Neural progenitor cell (in vitro differentiated cells): Measurements from ENCODE around the gene COL6A5. TPM values are rescaled to one million over a fixed set of nuclear protein-coding genes. Genes with fewer than 3 reads are reported as not detected.

Experiments
- DNase-seq: peaks from one replicate; pipeline ENCODE4 v3.0.0-alpha.2; 2016; ENCODE audit warnings: low spot score
- H2AFZ ChIP-seq: fragments of 200-600 bp; sonication (generic); replicated peaks from 2 replicates; pipeline ENCODE4 v1.6.1; 2016; ENCODE audit warnings: antibody characterized with exemption
- H3F3A ChIP-seq: fragments of 200-600 bp; sonication (generic); 2 replicates; pipeline ENCODE4 v1.6.1; 2016; ENCODE audit warnings: antibody characterized with exemption, low read depth
- H3K27ac ChIP-seq: fragments of 200-600 bp; sonication (generic); 2 replicates; pipeline ENCODE4 v1.5.1; 2016; ENCODE audit warnings: mild to moderate bottlenecking
- H3K27me3 ChIP-seq: fragments of 200-600 bp; sonication (generic); 2 replicates; pipeline ENCODE4 v1.6.1; 2016; ENCODE audit warnings: mild to moderate bottlenecking, moderate library complexity
- H3K36me3 ChIP-seq: fragments of 200-600 bp; sonication (generic); 2 replicates; pipeline ENCODE4 v1.5.1; 2016
- H3K4me1 ChIP-seq: fragments of 200-600 bp; sonication (generic); 2 replicates; pipeline ENCODE4 v1.6.1; 2016; ENCODE audit warnings: mixed run types
- H3K4me2 ChIP-seq: fragments of 200-600 bp; sonication (generic); 2 replicates; pipeline ENCODE4 v1.6.1; 2016
- H3K4me3 ChIP-seq: fragments of 200-600 bp; sonication (generic); 2 replicates; pipeline ENCODE4 v1.5.1; 2016
- H3K79me2 ChIP-seq: fragments of 200-600 bp; sonication (generic); 2 replicates; pipeline ENCODE4 v1.6.1; 2016; ENCODE audit warnings: low read depth
- H3K9ac ChIP-seq: fragments of 200-600 bp; sonication (generic); 2 replicates; pipeline ENCODE4 v1.6.1; 2016
- H3K9me3 ChIP-seq: fragments of 200-600 bp; sonication (generic); 2 replicates; pipeline ENCODE4 v1.5.1; 2016; ENCODE audit warnings: low read depth
- H4K20me1 ChIP-seq: fragments of 200-600 bp; sonication (generic); 2 replicates; pipeline ENCODE4 v1.6.1; 2016; ENCODE audit warnings: low read depth
- H3K27ac Mint-ChIP-seq: 3 replicates; pipeline ENCODE4 v1.8.0; 2021; ENCODE audit warnings: mixed read lengths
- H3K27me3 Mint-ChIP-seq: 2 replicates; pipeline ENCODE4 v1.8.0; 2022; ENCODE audit warnings: low read depth, mild to moderate bottlenecking, inconsistent platforms, moderate library complexity, mixed read lengths; ENCODE audit not compliant: insufficient read depth
- H3K36me3 Mint-ChIP-seq: 3 replicates; pipeline ENCODE4 v1.8.0; 2021; ENCODE audit warnings: mixed read lengths
- H3K4me1 Mint-ChIP-seq: 3 replicates; pipeline ENCODE4 v1.8.0; 2021; ENCODE audit warnings: mixed read lengths
- H3K4me3 Mint-ChIP-seq: 3 replicates; pipeline ENCODE4 v1.8.0; 2021; ENCODE audit warnings: mild to moderate bottlenecking, moderate library complexity, mixed read lengths
- H3K9me3 Mint-ChIP-seq: 3 replicates; pipeline ENCODE4 v1.8.0; 2020; ENCODE audit warnings: mixed read lengths
- CTCF ChIP-seq: fragments of 200-600 bp; sonication (generic); IDR thresholded peaks from 2 replicates; pipeline ENCODE4 v1.5.1; 2017; ENCODE audit warnings: antibody characterized with exemption, mild to moderate bottlenecking
- EZH2 ChIP-seq: fragments of 200-600 bp; sonication (generic); IDR thresholded peaks from 2 replicates; pipeline ENCODE4 v1.6.1; 2017; ENCODE audit warnings: antibody characterized with exemption, mild to moderate bottlenecking, moderate library complexity
- EZH2phosphoT487 ChIP-seq: fragments of 200-600 bp; sonication (generic); IDR thresholded peaks from 2 replicates; pipeline ENCODE4 v1.6.1; 2017; ENCODE audit warnings: antibody characterized with exemption
- total RNA-seq: library from RNA; depleted of rRNA; stranded (reverse); fragments of >200 nt; gene quantifications from 2 replicates; pipeline ENCODE4 v1.2.3, GENCODE V29; 2015; ENCODE audit warnings: low replicate concordance

Gene COL6A5
- total RNA-seq, 1 donor from 2014 or later, result not detected

GRCh38 chr3:130514681-130515080 is 169.2 kb downstream of the COL6A5 start:
- peaks cover 59% of the 10 kb centered on the region for H3K27me3 ChIP-seq
- TF ChIP-seq EZH2 (no peak), EZH2phosphoT487 (no peak), CTCF (no peak)
- no peaks in the 10 kb centered on the region for H3K79me2 ChIP-seq
- H3K36me3 ChIP-seq, result no peaks in the 10 kb centered on the region
- Mint-ChIP-seq H3K36me3 (no peaks in the 10 kb centered on the region), H3K4me3 (no peak overlapping the region), H3K27me3 (peaks cover 24% of the 10 kb centered on the region), H3K4me1 (peaks cover 4% of the 10 kb centered on the region), H3K9me3 (peaks cover 3% of the 10 kb centered on the region), H3K27ac (no peak overlapping the region)
- no peaks in the 10 kb centered on the region for H3F3A ChIP-seq
- no peak overlapping the region for H3K4me3 ChIP-seq
- no peaks in the 10 kb centered on the region for H3K4me1 ChIP-seq
- H4K20me1 ChIP-seq, result no peaks in the 10 kb centered on the region
- no peak overlapping the region for H3K27ac ChIP-seq
- no peak overlapping the region for H3K4me2 ChIP-seq
- no peaks in the 10 kb centered on the region for H3K9me3 ChIP-seq
- no peak for DNase-seq
- H3K9ac ChIP-seq, result no peak overlapping the region
- no peak overlapping the region for H2AFZ ChIP-seq

GRCh38 chr3:130515755-130516154 is 170.3 kb downstream of the COL6A5 start:
- H3K36me3 Mint-ChIP-seq, result no peaks in the 10 kb centered on the region

GRCh38 chr3:130516645-130517512 is 171.4 kb downstream of the COL6A5 start, which contains the start of gene COL6A6:
Gene COL6A6 (plus strand): TSS chr3:130517177. CDS start chr3:130560365, 43,188 bp downstream.
- H3K27me3 Mint-ChIP-seq, result peaks cover 24% of the 10 kb centered on the region
- no peaks in the 10 kb centered on the region for H3K36me3 Mint-ChIP-seq
- H3K79me2 ChIP-seq, result no peaks in the 10 kb centered on the region
- H3K36me3 ChIP-seq, result no peaks in the 10 kb centered on the region
- TF ChIP-seq CTCF (no peak), EZH2phosphoT487 (peak; percentile 77), EZH2 (peak; percentile 63)
- no peaks in the 10 kb centered on the region for H3F3A ChIP-seq
- peak within 1 kb of the TSS; percentile 57 for H3K4me3 ChIP-seq
- H3K27ac Mint-ChIP-seq, result no peak within 1 kb of the TSS
- no peaks in the 10 kb centered on the region for H3K4me1 ChIP-seq
- H3K9ac ChIP-seq, result no peak within 1 kb of the TSS
- DNase-seq, result peak; percentile 52
- H3K4me1 Mint-ChIP-seq, result peaks cover 4% of the 10 kb centered on the region
- H4K20me1 ChIP-seq, result no peaks in the 10 kb centered on the region
- peaks cover 60% of the 10 kb centered on the region for H3K27me3 ChIP-seq
- peaks cover 3% of the 10 kb centered on the region for H3K9me3 Mint-ChIP-seq
- H3K27ac ChIP-seq, result no peak within 1 kb of the TSS
- H3K4me3 Mint-ChIP-seq, result peak within 1 kb of the TSS; percentile 82
- peak within 1 kb of the TSS; percentile 82 for H3K4me2 ChIP-seq
- H2AFZ ChIP-seq, result peak within 1 kb of the TSS; percentile 93
- H3K9me3 ChIP-seq, result no peaks in the 10 kb centered on the region

More at GRCh38 chr3:130515755-130516154, 170.3 kb downstream of the COL6A5 start:
- H3K36me3 ChIP-seq, result no peaks in the 10 kb centered on the region
- H3K27ac Mint-ChIP-seq, result no peak overlapping the region
- H3F3A ChIP-seq, result no peaks in the 10 kb centered on the region
- no peaks in the 10 kb centered on the region for H3K9me3 ChIP-seq
- H3K4me3 ChIP-seq, result no peak overlapping the region
- peaks cover 3% of the 10 kb centered on the region for H3K9me3 Mint-ChIP-seq
- TF ChIP-seq EZH2 (no peak), EZH2phosphoT487 (no peak), CTCF (no peak)
- H3K4me3 Mint-ChIP-seq, result no peak overlapping the region
- H3K27me3 Mint-ChIP-seq, result peaks cover 24% of the 10 kb centered on the region
- no peak overlapping the region for H3K4me2 ChIP-seq
- peaks cover 4% of the 10 kb centered on the region for H3K4me1 Mint-ChIP-seq
- peaks cover 60% of the 10 kb centered on the region for H3K27me3 ChIP-seq
- H4K20me1 ChIP-seq, result no peaks in the 10 kb centered on the region
- H3K4me1 ChIP-seq, result no peaks in the 10 kb centered on the region
- no peak overlapping the region for H3K9ac ChIP-seq
- H3K79me2 ChIP-seq, result no peaks in the 10 kb centered on the region
- no peak for DNase-seq
- no peak overlapping the region for H2AFZ ChIP-seq
- no peak overlapping the region for H3K27ac ChIP-seq
